HG03520 (cell line): Measurements from ENCODE around the gene LYRM7.
"Not testable (repeated sequence)": the region's sequence is repeated elsewhere in the genome, so short reads cannot be mapped to it uniquely, and the experiment has no call there.

Experiments
- ATAC-seq: cut with Tn5 transposase; IDR thresholded peaks from one replicate; pipeline ENCODE4 v1.9.1; 2021; ENCODE audit warnings: mild to moderate bottlenecking, moderate library complexity; ENCODE audit not compliant: unreplicated experiment

The LYRM7 gene

DNA sequence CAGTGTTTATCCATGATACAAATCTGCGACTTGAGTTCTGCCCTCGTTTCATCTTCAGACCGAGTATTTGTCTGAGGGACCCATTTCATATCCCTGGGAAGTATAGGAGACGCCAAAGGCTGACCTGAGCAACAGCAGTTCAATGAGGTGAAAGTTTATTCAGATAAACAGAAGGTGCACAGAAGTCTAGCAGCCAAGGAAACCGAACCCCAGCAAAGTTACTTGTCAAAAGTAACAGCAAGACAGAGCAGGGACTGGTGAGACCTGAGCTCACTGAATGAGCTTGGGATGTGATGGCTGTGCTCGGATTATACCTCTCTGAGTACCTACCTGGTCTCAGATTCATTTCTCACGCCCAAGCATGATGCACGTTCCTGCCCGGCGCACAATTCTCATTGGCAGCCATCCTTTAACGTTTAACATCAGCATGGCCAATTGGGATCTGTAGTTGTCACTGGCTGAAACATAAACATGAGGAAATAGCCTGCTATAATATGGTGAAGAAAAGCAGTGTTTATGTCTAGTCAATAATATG, 599 bp downstream of the LYRM7 start:
- no peak for ATAC-seq

DNA sequence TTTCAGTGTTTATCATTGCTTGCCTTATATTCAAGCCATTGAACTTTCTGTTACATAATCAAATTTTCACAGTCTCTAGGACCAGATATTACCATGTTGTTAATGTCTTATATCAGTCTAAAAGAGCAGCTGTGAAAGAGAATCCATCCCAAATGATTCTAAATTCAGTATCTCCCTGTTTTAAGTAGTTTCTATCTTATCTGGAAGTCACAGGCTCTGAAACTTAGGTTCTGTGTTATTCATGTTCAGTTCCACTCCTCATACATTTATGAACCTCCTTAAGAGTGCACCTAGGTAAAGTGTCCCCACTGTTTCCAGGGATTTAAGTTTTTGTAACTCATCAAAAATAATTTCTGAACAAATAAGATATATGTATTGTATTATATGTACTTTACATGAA, 9.7 kb downstream of the LYRM7 start:
- ATAC-seq: no peak

DNA sequence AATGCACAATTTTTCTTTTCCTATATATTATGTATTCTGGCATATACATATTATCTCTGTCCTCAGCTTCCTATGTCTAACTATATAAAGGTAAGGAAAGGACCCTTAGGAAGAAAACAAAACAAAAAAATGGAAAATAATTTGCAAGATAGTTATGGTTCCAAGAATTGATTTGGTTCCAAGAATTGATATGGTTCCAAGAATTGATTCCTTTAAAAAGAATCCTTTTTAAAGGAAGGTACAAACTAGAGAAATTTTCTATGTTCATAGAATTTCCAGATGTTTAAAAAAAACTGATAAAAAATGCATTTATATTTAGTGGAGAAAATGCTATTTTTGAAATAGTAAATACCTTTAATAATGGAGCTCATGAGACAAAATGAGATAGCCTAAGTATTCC, 12.1 kb downstream of the LYRM7 start:
- ATAC-seq: no peak

DNA sequence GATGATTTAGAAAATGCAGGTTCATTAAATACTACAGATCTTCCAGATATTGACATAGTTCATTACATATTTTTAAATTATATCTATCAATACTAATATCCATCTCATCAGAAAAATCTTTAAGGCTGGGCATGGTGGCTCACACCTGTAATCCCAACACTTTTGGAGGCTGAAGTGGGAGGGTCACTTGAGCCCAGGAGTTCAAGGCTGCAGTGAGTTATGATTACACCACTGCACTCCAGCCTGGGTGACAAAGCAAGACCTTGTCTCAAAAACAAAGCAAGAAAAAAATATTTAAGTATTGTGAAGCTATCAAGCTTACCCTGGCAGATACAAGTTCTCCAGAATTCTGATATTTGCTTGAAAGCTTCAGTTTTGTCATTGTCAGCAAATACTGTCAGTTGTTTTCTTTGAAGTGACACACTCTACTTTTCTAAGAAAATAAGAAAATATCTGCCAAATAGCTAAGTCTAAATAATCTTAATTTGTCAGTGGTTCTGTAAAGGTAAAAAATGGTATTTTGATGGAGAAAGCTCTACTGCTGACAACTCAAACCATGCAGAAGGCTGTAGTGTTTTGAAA, 14.9 kb downstream of the LYRM7 start:
- no peak for ATAC-seq

DNA sequence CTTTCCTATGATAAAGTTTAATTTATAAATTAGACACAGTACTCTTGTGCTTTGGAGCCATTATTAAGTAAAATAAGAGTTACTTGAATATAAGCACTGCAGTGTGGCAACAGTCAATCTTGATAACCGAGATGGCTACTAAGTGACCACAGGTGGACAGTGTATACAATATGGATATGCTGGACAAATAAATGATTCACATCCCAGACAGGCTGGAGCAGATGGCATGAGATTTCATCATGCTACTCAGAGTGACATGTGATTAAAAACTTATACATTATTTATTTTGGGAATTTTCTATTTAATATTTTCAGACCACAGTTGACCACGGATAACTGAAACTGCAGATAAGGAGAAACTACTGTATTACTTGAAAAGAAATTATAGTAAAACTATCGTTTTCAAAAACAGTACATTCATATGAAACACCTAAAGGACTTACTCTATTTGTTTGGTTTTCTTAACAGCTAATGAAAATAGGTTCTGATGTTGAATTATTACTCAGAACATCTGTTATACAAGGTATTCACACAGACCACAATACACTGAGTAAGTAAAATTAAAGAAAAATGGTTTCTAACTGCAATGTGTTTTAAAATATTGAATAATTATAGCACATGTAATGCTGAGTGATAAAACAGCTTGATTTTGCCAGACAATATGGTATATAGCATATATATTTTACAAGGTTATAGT, 16.0 kb downstream of the LYRM7 start:
- ATAC-seq: no peak

DNA sequence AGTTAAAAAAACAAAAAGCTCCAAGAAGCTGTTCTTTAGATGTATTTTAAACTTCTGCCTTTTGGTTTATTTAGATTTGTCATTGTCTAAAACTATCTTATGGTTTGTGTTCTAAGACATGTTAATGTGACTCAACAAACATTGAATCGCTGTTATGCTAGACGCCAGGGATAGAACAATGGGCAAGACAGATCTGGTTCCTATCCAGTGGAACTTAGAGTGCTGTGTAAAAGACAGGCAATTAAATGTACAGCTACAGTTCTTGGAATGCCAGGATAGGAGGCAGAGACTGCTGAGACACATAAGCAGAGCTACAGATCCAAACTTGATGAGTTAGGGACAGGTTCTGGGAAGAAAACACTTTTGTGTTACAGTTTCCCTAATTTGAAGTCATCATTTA, 22.4 kb downstream of the LYRM7 start:
- ATAC-seq: no peak

DNA sequence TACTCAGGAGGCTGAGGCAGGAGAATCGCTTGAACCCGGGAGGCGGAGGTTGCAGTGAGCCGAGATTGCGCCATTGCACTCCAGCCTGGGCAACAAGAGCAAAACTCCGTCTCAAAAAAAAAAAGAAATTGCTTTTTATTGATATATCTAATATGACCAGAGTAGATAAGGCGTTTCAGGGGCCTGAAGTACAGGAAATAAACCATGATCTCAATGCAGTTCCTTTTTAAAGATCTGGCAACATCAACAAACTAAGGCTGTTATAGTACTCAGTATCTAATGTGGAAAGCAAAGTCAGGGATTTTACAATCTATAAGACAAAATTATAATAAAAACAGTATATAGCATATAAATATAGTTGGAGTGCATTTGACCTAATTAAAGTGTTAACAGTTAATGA, 23.2 kb downstream of the LYRM7 start:
- not testable (repeated sequence) for ATAC-seq

DNA sequence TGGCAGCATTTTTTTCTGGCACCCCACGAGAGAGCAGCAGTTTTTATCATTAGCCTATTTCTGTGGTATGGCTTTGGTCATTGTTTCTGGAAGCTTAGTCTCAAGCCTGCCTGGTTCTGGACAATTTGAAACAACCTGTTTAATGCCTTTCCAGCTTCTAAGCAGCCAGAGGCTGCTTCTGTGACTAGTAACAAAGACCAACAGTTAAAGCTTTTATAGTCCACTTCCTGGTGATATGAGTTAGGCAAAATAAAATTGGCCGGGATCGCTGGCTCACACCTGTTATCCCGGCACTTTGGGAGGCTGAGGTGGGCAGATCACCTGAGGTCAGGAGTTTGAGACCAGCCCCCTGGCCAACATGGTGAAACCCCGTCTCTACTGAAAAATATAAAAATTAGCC, 24.0 kb downstream of the LYRM7 start:
- no peak for ATAC-seq

DNA sequence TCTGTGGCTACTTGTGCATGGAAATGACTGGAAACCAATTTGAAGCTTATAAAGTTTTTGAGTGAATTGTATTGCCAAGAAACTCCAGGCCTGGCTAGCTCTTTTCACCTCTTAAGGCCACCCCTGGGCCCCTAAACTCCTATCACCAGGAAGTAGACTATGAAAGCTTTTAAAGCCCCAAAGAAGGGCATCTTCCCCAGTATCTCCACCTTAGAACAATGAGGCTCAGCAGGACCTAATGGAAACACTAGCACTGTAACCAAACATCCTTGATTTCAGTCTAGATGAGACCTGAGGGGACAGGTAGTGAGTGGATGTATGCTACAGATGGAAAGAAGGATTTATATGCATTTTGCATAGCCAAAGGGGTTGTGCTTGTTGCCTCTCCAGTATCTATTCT, 25.0 kb downstream of the LYRM7 start:
- no peak for ATAC-seq

DNA sequence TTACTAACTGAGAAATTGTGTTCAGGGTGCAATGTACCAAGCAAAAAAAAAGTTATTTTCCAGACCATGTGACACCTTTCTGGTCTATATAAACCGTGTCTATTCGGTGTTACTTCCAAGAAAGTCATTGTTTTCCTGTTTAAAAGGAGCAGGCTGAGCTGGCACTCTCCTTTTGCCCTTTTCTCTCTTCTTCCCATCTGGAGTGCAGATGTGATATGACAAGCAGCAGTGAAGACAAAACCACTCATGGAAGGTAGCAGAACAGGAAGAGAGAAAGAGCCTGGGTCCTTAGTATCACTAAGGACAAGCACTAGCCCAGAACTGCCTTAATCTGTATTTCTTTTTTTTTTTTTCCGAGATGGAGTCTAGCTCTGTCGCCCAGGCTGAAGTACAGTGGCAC, 25.6 kb downstream of the LYRM7 start:
- no peak for ATAC-seq

DNA sequence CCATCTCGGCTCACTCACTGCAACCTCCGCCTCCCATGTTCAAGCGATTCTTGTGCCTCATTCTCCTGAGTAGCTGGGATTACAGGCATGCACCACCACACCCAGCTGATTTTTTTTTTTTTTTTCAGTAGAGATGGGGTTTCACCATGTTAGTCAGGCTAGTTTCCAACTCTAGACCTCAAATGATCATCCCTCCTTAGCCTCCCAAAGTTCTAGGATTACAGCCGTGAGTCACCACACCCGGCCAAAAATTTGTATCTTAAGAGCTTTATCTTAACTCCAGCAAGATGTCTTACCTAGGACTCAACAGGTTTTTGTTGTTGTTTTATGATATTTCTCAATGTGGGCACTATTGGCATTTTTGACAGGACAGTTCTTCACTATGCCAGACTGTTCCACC, 27.9 kb downstream of the LYRM7 start:
- ATAC-seq: no peak

DNA sequence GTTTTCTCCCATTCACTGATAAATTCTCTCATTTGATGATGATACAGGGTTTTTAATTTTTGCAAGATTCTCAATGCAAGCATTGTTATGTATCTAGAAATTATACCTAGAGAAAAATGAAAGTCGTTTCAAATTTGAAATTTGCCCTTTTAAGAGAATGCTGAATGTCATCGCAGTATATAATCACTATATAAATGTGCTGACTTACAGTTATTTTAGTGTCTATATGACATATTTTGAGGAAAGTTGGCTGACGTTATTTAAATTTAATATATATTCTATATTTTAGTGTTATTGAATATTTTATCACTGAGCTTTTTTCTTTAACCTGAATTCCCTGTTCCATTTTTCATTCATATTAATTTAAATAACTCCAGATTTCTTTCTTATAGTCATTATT, 29.8 kb downstream of the LYRM7 start:
- ATAC-seq: no peak

DNA sequence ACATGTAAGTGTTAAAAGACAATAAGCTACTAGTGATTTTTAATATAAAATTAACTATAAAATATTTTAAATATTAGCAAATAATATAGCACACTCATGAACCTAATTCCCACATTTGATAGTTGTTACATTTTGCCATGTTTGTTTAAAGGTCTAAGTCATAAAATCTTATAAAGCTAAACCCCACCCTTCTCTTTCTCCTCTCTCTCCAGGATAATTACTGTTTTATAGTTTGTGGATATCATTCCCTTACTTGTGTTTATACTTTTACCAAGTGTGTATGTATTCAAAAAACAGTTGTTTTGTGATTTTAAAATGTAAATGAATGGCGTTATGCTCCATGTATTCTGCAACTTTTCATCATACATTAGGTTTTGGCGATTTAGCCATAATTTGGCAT, 34.2 kb downstream of the LYRM7 start:
- ATAC-seq: no peak

DNA sequence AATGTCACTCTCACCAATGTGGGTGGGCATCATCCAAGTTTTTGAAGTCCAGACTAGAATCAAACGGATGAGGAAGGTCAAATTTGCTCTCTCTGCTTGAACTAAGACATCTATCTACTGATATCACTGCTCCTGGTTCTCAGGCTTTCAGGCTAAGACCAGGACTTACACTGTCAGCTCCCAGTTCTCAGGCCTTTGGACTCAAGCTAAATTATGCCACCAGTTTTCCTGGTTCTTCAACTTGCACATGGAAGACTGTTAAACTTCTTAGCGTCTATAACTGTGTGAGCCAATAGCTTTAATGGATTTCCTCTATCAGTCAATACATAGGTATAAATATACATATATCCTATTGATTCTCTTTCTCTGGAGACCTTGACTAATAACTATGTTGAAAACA, 35.3 kb downstream of the LYRM7 start:
- ATAC-seq: no peak

DNA sequence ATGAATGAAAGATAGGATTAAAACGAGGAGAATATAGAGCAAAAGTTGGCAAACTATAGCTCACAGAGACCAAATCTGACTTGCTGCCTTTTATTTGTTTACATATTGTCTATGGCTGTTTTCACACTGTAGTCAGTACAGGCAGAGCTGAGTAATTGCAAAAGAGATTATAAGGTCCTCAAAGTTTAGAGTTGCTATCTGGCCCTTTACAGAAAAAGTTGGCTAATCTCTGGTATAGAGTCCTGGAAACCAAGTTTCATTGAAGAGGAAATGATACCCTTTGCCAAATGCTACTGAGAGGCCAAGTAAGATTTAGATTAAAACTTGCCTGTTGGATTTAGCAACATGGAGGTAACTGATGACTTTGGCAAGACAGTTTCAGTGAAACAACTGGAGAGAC, 36.0 kb downstream of the LYRM7 start:
- ATAC-seq: no peak

DNA sequence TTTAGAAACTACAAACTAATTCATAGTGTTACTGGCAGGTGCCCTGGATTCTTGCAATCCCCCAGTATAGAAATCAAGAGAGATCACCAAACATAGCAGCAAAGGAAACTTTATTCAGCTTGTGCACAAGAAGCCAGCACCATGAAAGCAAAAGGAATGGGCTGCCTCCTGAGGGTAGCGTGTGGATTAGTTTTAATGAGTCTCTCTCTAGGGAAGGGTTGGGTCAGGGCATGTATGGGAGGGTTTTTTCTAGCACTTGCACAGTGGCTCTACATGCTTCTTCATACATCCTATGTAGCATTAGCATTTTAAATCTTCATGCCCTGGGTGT, 38.4 kb downstream of the LYRM7 start:
- ATAC-seq: no peak

DNA sequence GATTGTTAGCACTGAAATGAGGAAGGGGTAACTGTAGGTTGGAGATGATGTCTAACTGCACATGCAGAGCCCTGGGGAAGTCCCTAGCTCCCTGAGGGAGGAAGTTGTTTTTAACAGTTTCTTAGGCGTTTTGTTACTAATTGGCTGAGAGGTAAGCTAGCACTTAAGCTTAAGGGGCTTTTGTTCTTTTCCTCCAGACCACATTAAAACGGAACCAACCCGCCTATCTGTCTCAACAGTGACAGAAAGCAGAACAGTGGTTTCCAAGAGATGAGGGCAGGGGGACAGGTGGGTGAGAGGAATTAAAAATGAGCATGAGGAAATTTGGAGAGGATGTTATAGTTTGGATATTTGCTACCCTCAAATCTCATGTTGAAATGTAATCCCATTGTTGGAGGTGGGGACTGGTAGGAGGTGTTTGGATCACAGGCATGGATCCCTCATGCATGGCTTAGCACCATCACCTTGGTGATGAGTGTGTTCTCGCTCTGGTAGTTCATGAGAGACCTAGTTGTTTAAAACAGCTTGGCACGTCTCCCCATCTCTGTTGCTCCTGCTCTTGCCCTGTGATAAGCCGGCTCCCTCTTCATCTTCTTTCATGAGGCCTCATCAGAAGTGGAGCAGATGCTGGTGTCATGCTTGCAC, 38.9 kb downstream of the LYRM7 start:
- peak; percentile 83 for ATAC-seq

DNA sequence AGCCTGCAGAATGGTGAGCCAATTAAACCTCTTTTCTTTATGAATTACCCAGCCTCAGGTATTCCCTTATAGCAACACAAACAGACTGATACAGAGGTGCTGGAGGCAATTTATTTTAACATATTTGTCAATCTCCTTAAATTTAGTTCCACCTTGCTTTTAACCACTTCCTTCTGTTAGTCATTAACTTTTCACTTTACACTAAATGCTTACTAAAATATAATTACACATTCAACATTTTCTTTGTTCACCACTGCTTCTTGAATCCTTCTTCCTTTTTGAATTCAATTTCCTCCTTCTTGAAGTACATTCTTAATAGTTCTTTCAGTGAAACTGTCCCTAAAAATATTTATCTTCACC, 39.4 kb downstream of the LYRM7 start:
- no peak for ATAC-seq

DNA sequence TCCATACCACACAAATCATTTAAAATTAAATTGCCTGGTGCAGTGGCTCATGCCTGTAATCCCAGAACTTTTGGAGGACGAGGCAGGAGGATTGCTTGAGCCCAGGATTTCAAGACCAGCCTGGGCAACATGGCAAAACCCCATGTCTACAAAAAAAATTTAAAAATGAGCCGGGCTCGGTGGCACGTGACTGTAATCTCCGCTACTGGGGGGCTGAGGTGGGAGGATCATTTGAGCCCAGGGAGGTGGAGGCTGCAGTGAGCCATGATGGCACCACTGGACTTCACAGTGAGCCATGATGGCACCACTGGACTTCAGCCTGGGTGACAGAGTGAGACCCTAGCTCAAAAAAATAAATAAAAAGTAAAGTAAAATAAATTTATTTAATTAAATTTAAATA, 40.9 kb downstream of the LYRM7 start:
- ATAC-seq: no peak

DNA sequence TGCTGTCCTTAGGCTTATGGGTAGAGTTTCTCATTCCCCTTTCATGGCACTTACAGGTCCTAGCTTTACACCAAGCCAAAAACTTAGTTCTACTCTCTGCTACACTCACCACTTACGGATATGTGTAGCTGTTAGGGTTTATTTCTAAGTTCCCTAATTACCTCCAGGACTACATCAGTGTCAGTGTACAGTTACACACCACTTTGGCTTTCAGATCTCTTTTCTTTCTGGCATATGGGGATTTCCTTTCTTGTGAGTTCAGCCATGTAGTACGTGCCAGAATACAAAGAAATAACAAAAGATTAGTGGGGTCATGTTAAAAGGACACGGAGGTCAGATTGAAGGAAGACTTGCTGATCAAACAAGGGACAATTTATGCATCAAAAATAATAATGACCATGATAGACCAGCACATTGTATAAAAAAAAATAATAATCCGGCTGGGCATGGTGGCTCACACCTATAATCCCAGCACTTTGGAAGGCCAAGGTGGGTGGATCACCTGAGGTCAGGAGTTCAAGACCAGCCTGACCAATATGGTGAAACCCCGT, 41.8 kb downstream of the LYRM7 start:
- peak; percentile 25 for ATAC-seq

DNA sequence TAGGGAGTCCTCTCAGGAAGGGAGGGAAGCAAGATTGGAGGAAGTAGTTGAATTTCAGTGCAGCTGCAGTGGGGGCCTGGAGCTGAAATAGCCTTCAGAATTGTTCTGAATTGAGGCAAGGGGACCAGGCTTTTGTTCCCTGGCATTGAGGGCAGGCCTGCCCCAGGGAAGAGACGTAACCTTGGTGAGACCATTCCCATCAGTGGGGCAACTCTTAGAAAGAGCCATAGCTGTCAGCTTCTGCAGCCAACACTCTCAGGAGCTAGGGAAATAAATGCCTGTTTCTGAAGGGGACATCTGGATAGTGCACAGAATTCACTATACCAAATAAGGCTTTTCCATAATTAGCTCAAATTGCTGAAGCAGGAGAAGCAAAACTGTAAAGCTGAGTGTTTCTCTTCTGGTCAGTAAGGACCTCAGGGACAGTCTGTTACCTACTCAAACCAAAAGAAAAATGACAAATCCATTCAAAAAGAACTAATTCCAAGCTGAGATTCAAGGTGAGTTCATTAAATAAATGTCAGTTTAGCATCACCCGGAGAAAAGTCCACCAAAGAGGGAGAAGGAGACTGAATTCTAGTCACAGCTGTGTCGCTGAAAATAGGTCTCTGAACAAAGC, 44.0 kb downstream of the LYRM7 start:
- no peak for ATAC-seq

DNA sequence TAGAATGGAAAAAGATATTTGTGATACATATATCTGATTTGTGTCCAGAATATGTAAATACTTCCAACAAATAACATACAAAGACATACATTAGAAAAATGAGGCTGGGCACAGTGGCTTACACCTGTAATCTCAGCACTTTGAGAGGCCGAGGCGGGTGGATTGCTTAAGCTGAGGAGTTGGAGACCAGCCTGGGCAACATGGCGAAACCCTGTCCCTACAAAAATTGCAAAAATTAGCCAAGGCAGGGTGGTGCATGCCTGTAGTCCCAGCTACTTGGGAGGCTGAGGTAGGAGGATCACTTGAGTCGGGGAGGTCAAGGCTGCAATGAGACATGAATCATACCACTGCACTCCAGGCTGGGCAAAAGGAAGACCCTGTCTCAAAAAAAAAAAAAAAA, 47.0 kb downstream of the LYRM7 start:
- no peak for ATAC-seq
